ENCODE data around the gene FBXL4.

- TF ChIP-seq CTCF (IDR thresholded peaks at IDR 0.05; ENCODE audit: borderline replicate concordance, extremely low read depth, low read length, poor library complexity, severe bottlenecking) (no peak), EZH2 (IDR thresholded peaks at IDR 0.05; ENCODE audit: borderline replicate concordance, low read depth, low read length, severe bottlenecking) (no peak)
Observed at GRCh38 chr6:98847416-98847778, 100.3 kb downstream of the FBXL4 start.

All from DND-41 (cell line).